Sigmoid colon (tissue), 4 donors: ENCODE data around the gene PMFBP1.

Experiments
- CTCF ChIP-seq, 4 experiments: fragments of 450-650 bp in 3 of 4; fragments of 200-600 bp in 1 of 4; IDR thresholded peaks; one replicate each; pipeline ENCODE4 v1.5.1; 2016 to 2019; ENCODE audit warnings: antibody characterized with exemption in 4 of 4, mild to moderate bottlenecking in 3 of 4, moderate library complexity in 2 of 4
- EP300 ChIP-seq, 4 donors: sonication (generic); formaldehyde crosslinking; IDR thresholded peaks; one replicate each; pipeline ENCODE4 v1.6.1; 2017; ENCODE audit warnings: antibody characterized with exemption in 4 of 4

GRCh38 chr16:72198021-72198711, 26.2 kb upstream of the PMFBP1 start:
- TF ChIP-seq EP300 (IDR thresholded peaks at IDR 0.05) = no peak
- TF ChIP-seq CTCF (IDR thresholded peaks at IDR 0.05) = no peak
